K562 (cell line): ENCODE measurements around the gene CCDC88C. TPM values are rescaled to one million over a fixed set of nuclear protein-coding genes. Genes with fewer than 3 reads are reported as not detected.
A peak's percentile ranks its signal among the peaks of the same experiment; 100 is the strongest.

ENCODE experiments used
- ARID1B ChIP-seq: fragments of 450-650 bp; IDR thresholded peaks from 2 replicates; pipeline ENCODE4 v1.6.1; 2016; ENCODE audit warnings: antibody characterized with exemption, mild to moderate bottlenecking, inconsistent platforms
- DPF2 ChIP-seq: fragments of 450-650 bp; IDR thresholded peaks from 2 replicates; pipeline ENCODE4 v1.6.1; 2016
- MEIS2 ChIP-seq: fragments of 450-650 bp; IDR thresholded peaks from 2 replicates; pipeline ENCODE4 v1.6.1; 2014; ENCODE audit warnings: mild to moderate bottlenecking; ENCODE audit not compliant: partially characterized antibody
- MTA3 ChIP-seq: fragments of 450-650 bp; formaldehyde crosslinking; IDR thresholded peaks from 2 replicates; pipeline ENCODE4 v1.6.1; 2017; ENCODE audit warnings: mild to moderate bottlenecking, borderline replicate concordance
- NFATC3 ChIP-seq: fragments of 450-650 bp; IDR thresholded peaks from 2 replicates; pipeline ENCODE4 v1.6.1; 2017; ENCODE audit warnings: mild to moderate bottlenecking
- NFIC ChIP-seq: fragments of 450-650 bp; IDR thresholded peaks from 2 replicates; pipeline ENCODE4 v1.6.1; 2017; ENCODE audit warnings: mild to moderate bottlenecking, inconsistent platforms
- NR2C2 ChIP-seq, 2 experiments: fragments of 200-800 bp in 1 of 2; sonication (Bioruptor generic) in 1 of 2; sonication (generic) in 1 of 2; formaldehyde crosslinking in 1 of 2; IDR thresholded peaks; 2 replicates each; pipeline versions ENCODE4 v1.6.1 to v1.8.0; 2016 to 2022; ENCODE audit warnings: mild to moderate bottlenecking in 1 of 2, missing compliant biosample characterization in 1 of 2, missing genetic modification characterization in 1 of 2, missing genetic modification reagents in 1 of 2
- POLR3G ChIP-seq: IDR thresholded peaks from 2 replicates; pipeline ENCODE4 v1.6.1; 2011; ENCODE audit not compliant: insufficient read length, insufficient replicate concordance; ENCODE audit errors: extremely low read depth
- REST ChIP-seq, 2 experiments: fragments of 450-650 bp; formaldehyde crosslinking in 1 of 2; IDR thresholded peaks; 2 replicates each; pipeline versions ENCODE4 v1.4.0 to v1.6.1; 2014 to 2020; ENCODE audit warnings: mild to moderate bottlenecking in 2 of 2, borderline replicate concordance in 1 of 2, low read depth in 1 of 2
- TBL1XR1 ChIP-seq, 2 experiments: IDR thresholded peaks; 2 replicates each; pipeline ENCODE4 v1.6.1; 2012; ENCODE audit warnings: improper control_type of control experiment in 2 of 2, low read length in 2 of 2, mild to moderate bottlenecking in 1 of 2
- TCF3 ChIP-seq: sonication (generic); formaldehyde crosslinking; IDR thresholded peaks from 2 replicates; pipeline ENCODE4 v1.4.0; 2020; ENCODE audit warnings: mild to moderate bottlenecking, missing genetic modification reagents
- TEAD4 ChIP-seq, 2 experiments: sonication (generic) in 1 of 2; formaldehyde crosslinking in 1 of 2; IDR thresholded peaks; 2 replicates each; pipeline versions ENCODE4 v1.6.1 to v1.8.0; 2012 to 2022; ENCODE audit warnings: borderline replicate concordance in 1 of 2, inconsistent platforms in 1 of 2, low read length in 1 of 2, mild to moderate bottlenecking in 1 of 2, missing genetic modification reagents in 1 of 2
- XRCC4 ChIP-seq: IDR thresholded peaks from one replicate; pipeline ENCODE4 v1.6.1; 2011; ENCODE audit not compliant: insufficient read depth, insufficient read length; ENCODE audit errors: extremely low read depth
- ZNF395 ChIP-seq: fragments of 200-800 bp; sonication (Bioruptor generic); IDR thresholded peaks from 2 replicates; pipeline ENCODE4 v1.6.1; 2017; ENCODE audit warnings: missing genetic modification characterization, missing compliant biosample characterization
- polyA plus RNA-seq, 8 experiments: library from polyadenylated mRNA; depleted of rRNA in 4 of 8; stranded (reverse) in 5 of 8; unstranded in 3 of 8; fragments of >200 nt; fragmentation: Nextera tagmentation in 2 of 8; fragmentation: Illumina TruSeq in 1 of 8; extraction: Ambion mirVana in 2 of 8; extraction: Trizol in 1 of 8; gene quantifications; 2 replicates each; pipeline versions ENCODE4 v1.2.1 to v1.2.3, GENCODE V29; 2011 to 2014; ENCODE audit warnings: inconsistent platforms in 1 of 8, missing spikeins in 1 of 8
- total RNA-seq, 7 experiments: library from RNA; depleted of rRNA in 6 of 7; stranded (reverse); fragments of >200 nt in 6 of 7; fragmentation: Illumina TruSeq in 2 of 7; extraction: Trizol in 2 of 7; gene quantifications; 2 replicates each; pipeline versions ENCODE4 v1.2.1 to v1.2.3, GENCODE V29; 2011 to 2021; ENCODE audit warnings: low replicate concordance in 1 of 7
- TF ChIP-seq, protein P1 (sequence below), 2 experiments: IDR thresholded peaks; 2 replicates each; pipeline ENCODE4 v1.6.1; 2011; ENCODE audit warnings: borderline replicate concordance in 1 of 2, control low read depth in 1 of 2, low read depth in 1 of 2, low read length in 1 of 2, mild to moderate bottlenecking in 1 of 2, mixed read lengths in 1 of 2, moderate library complexity in 1 of 2; ENCODE audit not compliant: insufficient read depth in 1 of 2, insufficient read length in 1 of 2, poor library complexity in 1 of 2, severe bottlenecking in 1 of 2; ENCODE audit errors: extremely low read depth in 1 of 2

The CCDC88C gene
- total and polyA plus RNA-seq, 9 of the 15 experiments (the other 6 are each of a cell fraction or from before 2014, with no cell fraction given) = 0.62 to 22.5 (median 10.7) TPM

GRCh38 chr14:91402771-91403600 lies 14.6 kb downstream of the CCDC88C start (continued):
- TF ChIP-seq TEAD4 (IDR thresholded peaks at IDR 0.05; ENCODE audit: low read length) (peak; percentile 64), TEAD4 (CRISPR knock-in tag; IDR thresholded peaks at IDR 0.05; ENCODE audit: borderline replicate concordance) (no peak), TBL1XR1 (IDR thresholded peaks at IDR 0.05; ENCODE audit: low read length in 2 of 2) (0 out of 4 replicates have a peak, but pooled peaks of 1 of the 2 experiments have one; percentile 20), REST (IDR thresholded peaks at IDR 0.05; ENCODE audit: borderline replicate concordance) (peak; percentile 46; the same call in 1 of the 2 replicates), REST (CRISPR knock-in tag; IDR thresholded peaks at IDR 0.05; ENCODE audit: low read depth) (no peak), NFATC3 (no peak), NR2C2 (CRISPR knock-in tag; IDR thresholded peaks at IDR 0.05) (no peak), NR2C2 (tag; IDR thresholded peaks at IDR 0.05) (peak; percentile 55; the same call in 1 of the 2 replicates), ARID1B (peak; percentile 73), MEIS2 (no peak), XRCC4 (no peak), POLR3G (no peak), DPF2 (peak; percentile 75), NFIC (peak; percentile 95), ZNF395 (CRISPR knock-in tag) (no peak), TCF3 (peak; percentile 52), MTA3 (0 out of 2 replicates have a peak, but pooled peaks have one; percentile 2)
- TF ChIP-seq, protein P1, sequence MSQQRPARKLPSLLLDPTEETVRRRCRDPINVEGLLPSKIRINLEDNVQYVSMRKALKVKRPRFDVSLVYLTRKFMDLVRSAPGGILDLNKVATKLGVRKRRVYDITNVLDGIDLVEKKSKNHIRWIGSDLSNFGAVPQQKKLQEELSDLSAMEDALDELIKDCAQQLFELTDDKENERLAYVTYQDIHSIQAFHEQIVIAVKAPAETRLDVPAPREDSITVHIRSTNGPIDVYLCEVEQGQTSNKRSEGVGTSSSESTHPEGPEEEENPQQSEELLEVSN (IDR thresholded peaks at IDR 0.05; ENCODE audit: borderline replicate concordance in 1 of 2, extremely low read depth in 1 of 2, insufficient read depth in 1 of 2, insufficient read length in 1 of 2, low read depth in 1 of 2, low read length in 1 of 2, poor library complexity in 1 of 2, severe bottlenecking in 1 of 2) = no peak
